Measurements from ENCODE around the gene TAF11L13.
"Not testable (repeated sequence)": the region's sequence is repeated elsewhere in the genome, so short reads cannot be mapped to it uniquely, and the experiment has no call there.

The TAF11L13 gene

GRCh38 chr5:17631788-17632187 is at the start of gene TAF11L13:
Gene TAF11L13 (plus strand): TSS chr5:17632088.
- DNase-seq = not testable (repeated sequence)

GRCh38 chr5:17585658-17586057 is 46.2 kb upstream of the TAF11L13 start, which contains the start of gene TAF11L7:
Gene TAF11L7 (minus strand): TSS chr5:17585758.
- not testable (repeated sequence) for DNase-seq

- DNase-seq = not testable (repeated sequence)
Observed at GRCh38 chr5:17590860-17591259, 41.0 kb upstream of the TAF11L13 start, which contains the start of gene TAF11L8. Gene TAF11L8 (minus strand): TSS chr5:17590960.

GRCh38 chr5:17594255-17594654 is 37.6 kb upstream of the TAF11L13 start, which contains the start of gene TAF11L9:
Gene TAF11L9 (minus strand): TSS chr5:17594394.
- not testable (repeated sequence) for DNase-seq

- not testable (repeated sequence) for DNase-seq
Observed at GRCh38 chr5:17597728-17598127, 34.2 kb upstream of the TAF11L13 start, which contains the start of gene TAF11L10. Gene TAF11L10 (minus strand): TSS chr5:17597828.

GRCh38 chr5:17603880-17604279 is 28.0 kb upstream of the TAF11L13 start, which contains the start of gene TAF11L11:
Gene TAF11L11 (plus strand): TSS chr5:17604183.
- not testable (repeated sequence) for DNase-seq

GRCh38 chr5:17604951-17605350 is 26.9 kb upstream of the TAF11L13 start:
- DNase-seq = no peak

- DNase-seq = not testable (repeated sequence)
Observed at GRCh38 chr5:17607461-17607860, 24.4 kb upstream of the TAF11L13 start.

GRCh38 chr5:17610092-17610491 is 21.8 kb upstream of the TAF11L13 start, which contains the start of gene TAF11L12:
Gene TAF11L12 (plus strand): TSS chr5:17610392.
- not testable (repeated sequence) for DNase-seq

GRCh38 chr5:17614872-17615605 is 16.8 kb upstream of the TAF11L13 start:
- DNase-seq = no peak

GRCh38 chr5:17619354-17619753 is 12.5 kb upstream of the TAF11L13 start:
- DNase-seq = no peak

GRCh38 chr5:17620627-17621026 is 11.3 kb upstream of the TAF11L13 start:
- DNase-seq = no peak

- no peak for DNase-seq
Observed at GRCh38 chr5:17625686-17626085, 6.2 kb upstream of the TAF11L13 start.

GRCh38 chr5:17634160-17634559 is 2.3 kb downstream of the TAF11L13 start, which contains the start of gene TAF11L14:
Gene TAF11L14 (plus strand): TSS chr5:17634460.
- DNase-seq = no peak

- not testable (repeated sequence) for DNase-seq
Observed at GRCh38 chr5:17649232-17649631, 17.3 kb downstream of the TAF11L13 start.

GRCh38 chr5:17655201-17655759 is 23.4 kb downstream of the TAF11L13 start:
- not testable (repeated sequence) for DNase-seq

GRCh38 chr5:17655921-17656320 is 24.0 kb downstream of the TAF11L13 start:
- no peak for DNase-seq

GRCh38 chr5:17663182-17663581 is 31.3 kb downstream of the TAF11L13 start:
- DNase-seq = no peak

- no peak for DNase-seq
Observed at GRCh38 chr5:17665836-17666235, 33.9 kb downstream of the TAF11L13 start.

GRCh38 chr5:17666726-17667235 is 34.9 kb downstream of the TAF11L13 start:
- DNase-seq = no peak

- DNase-seq = no peak
Observed at GRCh38 chr5:17670353-17670752, 38.5 kb downstream of the TAF11L13 start.

- DNase-seq = no peak
Observed at GRCh38 chr5:17678751-17679324, 47.0 kb downstream of the TAF11L13 start.

GRCh38 chr5:17679597-17680203 is 47.8 kb downstream of the TAF11L13 start:
- no peak for DNase-seq

All from AML-193 (cell line).